Activated T-cell treated with anti-CD3 and anti-CD28 coated beads, Interleukin-2, amount 50 U/mL, for 48 hours (primary cell): ENCODE results near the gene RASSF1.
A peak's percentile ranks its signal among the peaks of the same experiment; 100 is the strongest.

ENCODE experiments used
- DNase-seq, 2 experiments: peaks; one replicate each; pipeline ENCODE4 v3.0.0-alpha.2; 2020

Gene RASSF1

GRCh38 chr3:50341996-50342650 lies 1.5 kb upstream of the RASSF1 start:
- no peak for DNase-seq

DNA sequence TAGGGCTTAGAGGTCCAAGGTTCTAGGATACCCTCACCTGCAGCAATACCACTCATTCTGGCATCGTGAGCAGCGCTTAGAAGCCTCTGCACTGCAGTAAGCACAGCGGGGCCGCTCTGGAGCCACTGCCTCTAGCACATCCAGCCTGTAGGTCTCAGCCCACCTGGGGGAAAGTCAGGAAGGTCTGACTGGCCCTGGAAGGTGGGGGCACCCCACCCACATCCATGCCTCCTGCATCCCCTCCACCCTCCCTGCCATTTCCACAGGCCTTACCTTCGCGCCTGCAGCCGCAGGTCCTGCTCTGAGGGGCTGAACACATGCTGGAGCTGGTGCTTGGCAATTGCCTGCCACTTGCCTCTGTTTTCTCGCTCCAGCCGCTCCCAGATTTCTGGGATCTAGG lies 901 bp upstream of the RASSF1 start:
- DNase-seq = no peak

GRCh38 chr3:50340147-50340447 lies 539 bp downstream of the RASSF1 start:
- DNase-seq = no peak

DNA sequence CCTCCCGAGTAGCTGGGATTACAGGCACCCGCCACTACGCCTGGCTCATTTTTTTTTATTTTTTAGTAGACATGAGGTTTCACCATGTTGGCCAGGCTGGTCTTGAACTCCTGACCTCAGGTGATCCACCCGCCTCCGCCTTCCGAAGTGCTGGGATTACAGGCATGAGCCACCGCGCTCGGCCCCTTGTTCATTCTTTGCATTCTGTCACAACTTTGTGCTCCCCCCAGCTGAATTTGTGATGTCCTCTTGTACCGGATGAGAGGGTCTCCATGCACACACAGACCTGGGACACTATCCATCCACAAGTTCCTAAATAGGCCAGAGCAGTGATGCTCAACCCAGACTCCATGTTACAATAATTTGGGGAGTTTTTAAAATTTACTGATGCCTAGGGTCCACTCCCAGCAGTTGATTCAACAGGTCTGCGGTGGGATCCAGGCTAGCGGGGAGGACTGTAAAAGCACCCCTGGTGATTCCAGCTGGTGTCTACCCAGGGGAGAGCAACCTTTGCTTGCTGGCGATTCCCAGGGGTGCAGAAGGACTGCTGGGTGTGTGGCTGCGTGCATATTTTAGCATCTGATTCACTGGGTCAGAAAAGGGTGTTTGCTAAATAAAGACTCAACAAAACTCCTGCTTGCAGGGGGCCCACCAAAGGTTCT lies 1.0 kb downstream of the RASSF1 start:
- DNase-seq = no peak

GRCh38 chr3:50338965-50339364 lies 1.7 kb downstream of the RASSF1 start:
- DNase-seq = no peak

DNA sequence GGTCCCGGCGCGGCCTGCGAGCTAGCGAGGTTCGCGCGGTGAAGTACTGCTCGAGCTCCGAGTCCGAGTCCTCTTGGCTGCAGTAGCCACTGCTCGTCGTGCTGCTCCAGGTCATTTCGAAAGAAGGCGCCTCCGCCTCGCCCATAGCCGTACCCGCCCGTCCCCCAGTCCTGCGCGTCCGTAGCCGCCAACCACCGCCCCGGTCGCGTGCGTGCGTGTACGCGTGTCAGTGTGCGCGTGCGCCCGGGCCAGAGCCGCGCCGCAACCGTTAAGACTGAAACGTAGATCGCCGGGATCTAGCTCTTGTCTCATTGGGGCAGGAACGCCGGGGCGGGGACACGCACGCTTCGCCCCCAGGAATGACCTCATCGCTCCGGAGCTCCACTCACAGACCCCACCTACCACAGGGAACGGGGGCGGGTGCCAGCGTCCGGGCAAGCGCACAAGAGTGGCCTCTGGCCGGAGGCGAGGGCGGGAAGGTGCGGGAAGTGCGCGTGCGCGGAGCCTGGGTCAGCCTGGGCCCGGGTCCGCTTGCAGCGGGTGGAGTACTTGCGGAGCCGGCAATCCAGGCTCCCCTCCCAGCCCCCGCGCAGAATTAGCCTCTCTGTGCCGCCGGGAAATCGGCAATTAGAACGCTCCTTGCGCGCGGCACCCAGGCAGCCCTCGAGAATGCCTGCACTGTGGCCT lies 3.3 kb downstream of the RASSF1 start:
- peak; percentile 98 for DNase-seq

- DNase-seq = no peak
These were observed 4.0 kb downstream of the RASSF1 start for GRCh38 chr3:50336452-50337174.

- DNase-seq = no peak
These were observed 6.1 kb downstream of the RASSF1 start for GRCh38 chr3:50334339-50335075.

GRCh38 chr3:50333744-50334328 lies 6.8 kb downstream of the RASSF1 start:
- DNase-seq = no peak

GRCh38 chr3:50331364-50331907 lies 9.2 kb downstream of the RASSF1 start:
- DNase-seq = no peak

DNA sequence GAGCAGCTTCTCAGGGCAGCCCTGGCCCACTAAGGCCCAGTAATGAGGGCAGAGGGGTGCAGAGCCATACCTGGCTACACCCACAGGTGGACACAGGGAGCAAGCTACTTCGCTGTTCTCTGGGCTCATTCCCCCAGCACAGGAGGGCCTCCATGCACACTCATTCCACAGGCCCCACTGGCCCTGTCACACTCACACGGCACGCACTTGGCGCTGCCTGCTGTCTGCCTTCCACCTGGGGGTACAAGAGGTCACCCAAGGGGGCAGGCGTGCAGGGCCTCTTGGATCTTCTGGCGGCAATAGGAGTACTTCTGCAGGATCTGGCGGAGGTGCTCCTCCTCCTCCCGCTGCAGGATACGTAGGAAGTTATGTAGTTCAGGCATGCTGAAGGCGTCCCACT lies 10.3 kb downstream of the RASSF1 start:
- DNase-seq = no peak

GRCh38 chr3:50327943-50328691 lies 12.5 kb downstream of the RASSF1 start, which contains the start of gene TUSC2:
TSS of gene TUSC2 (minus strand) at chr3:50328223. CDS start at chr3:50328099, 124 bp downstream.
- peak; percentile 95 to 96 for DNase-seq

DNA sequence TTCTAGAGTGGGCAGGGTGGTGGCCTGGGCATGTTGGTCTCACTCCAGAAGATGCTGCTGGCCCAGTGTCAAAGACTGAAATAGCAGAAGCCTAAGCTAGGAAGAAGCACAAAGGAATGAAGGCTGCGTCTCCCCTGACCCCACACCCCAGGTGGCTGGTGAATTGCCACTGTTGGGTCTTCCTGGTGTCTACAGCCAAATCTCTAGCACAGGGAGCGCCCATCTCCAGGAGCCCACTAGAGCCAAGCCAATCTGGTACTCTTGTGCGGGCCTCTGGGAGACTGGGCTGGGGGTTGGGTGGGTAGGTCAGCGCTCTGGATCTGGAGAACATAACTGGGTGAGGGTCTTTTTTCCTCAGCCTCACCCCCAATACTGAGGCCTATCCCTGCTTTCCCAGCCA lies 13.5 kb downstream of the RASSF1 start:
- no peak for DNase-seq

GRCh38 chr3:50326182-50326541 lies 14.5 kb downstream of the RASSF1 start:
- DNase-seq = no peak

DNA sequence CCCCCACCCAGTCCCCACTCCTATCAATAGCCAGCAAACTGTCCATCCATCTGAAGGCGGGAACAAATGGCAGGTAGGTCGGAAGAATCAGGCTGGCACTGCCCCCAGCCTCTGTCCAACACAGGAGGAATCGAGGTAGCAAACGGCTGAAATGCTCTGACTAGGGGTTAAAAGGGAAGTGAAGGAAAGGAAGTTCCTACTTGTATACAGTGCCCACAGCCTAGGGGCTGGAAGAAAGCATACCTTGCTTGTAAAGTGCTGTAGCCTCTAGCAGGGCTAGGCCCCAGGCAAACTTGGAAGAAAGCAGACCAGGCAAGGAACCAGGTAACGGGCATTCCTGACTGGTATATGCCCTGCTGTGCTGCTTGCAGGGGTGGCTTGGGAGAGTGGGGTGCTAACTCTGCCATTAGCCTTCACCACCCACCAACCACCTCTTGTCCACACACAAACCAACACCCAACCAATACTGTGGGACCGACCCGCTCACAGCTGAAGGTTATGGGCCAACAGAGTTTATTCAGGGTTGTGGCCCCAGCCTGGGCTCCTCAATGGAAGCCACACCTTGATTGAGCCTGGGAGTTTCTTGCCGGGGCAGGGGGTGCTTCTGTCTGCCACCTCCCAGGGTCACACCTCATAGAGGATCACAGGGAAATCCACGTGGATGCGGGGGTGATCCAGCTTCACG lies 15.0 kb downstream of the RASSF1 start:
- DNase-seq = no peak

DNA sequence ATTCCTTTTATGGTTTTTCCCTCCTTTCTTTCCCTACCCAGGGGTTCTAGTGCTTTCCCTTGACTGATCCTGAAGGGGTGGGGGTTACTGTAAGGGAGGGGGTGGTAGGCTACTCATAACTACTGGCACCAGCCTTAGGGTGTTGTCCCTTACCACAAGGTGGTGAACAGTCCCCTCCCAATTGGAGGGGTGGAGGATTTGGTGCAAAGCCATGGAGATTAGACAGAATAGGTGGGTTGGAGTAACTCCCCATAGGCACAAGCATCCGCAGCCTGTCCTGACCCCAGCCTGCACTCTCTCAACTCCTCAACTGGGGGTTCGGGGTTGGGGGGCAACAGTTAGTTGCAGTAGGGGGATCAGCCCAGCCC lies 15.5 kb downstream of the RASSF1 start:
- no peak for DNase-seq

- peak; percentile 81 to 82 for DNase-seq
These were observed 16.1 kb downstream of the RASSF1 start for GRCh38 chr3:50324351-50325112.

DNA sequence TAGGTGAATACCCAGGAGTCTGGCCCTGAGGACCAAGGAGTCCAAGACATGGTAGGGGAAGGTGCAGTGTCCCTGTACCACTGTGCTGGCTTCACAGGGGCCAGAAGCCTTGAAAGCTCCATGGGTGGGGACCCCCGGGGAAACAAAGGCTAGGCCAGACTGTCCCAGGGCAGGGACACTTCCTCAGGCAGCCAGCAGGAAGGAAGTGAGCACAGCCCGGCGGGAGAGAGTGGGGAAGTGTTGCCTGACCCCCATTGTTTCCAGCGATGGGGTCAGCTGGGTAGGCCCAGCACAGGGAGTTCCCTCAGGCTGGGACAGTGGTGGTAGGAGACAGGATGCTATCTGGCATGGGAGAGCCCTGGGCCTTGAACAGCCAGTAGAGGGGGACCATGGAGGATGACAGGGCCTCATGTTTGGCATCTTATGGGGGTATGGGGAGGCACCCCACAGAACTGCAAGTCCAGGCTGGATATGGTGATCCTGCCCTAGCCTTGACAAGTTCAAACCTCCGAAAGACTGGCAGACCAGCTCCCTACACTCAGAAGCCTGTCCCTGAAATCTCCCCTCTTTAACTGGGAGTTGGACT lies 16.9 kb downstream of the RASSF1 start:
- no peak for DNase-seq

- no peak for DNase-seq
These were observed 17.5 kb downstream of the RASSF1 start for GRCh38 chr3:50323092-50323600.
